GM12891 (cell line): Measurements from ENCODE around the gene STEEP1.

ENCODE experiments used
- DNase-seq: peaks from one replicate; pipeline ENCODE4 v3.0.0; 2011; ENCODE audit warnings: low spot score; ENCODE audit not compliant: insufficient read length
- FAIRE-seq: peaks from 2 replicates; lab custom pipeline; 2011; peaks lifted over from hg19 to GRCh38; lab: Jason Lieb, UNC
- PAX5 ChIP-seq: IDR thresholded peaks from 2 replicates; pipeline ENCODE4 v1.6.1; 2011; ENCODE audit warnings: low read length, moderate library complexity, mild to moderate bottlenecking; ENCODE audit not compliant: insufficient read depth, severe bottlenecking
- POLR2A ChIP-seq: IDR thresholded peaks from 2 replicates; pipeline ENCODE4 v1.6.1; 2011; ENCODE audit warnings: low read depth, low read length, control low read depth
- POLR2AphosphoS5 ChIP-seq: IDR thresholded peaks from 2 replicates; pipeline ENCODE4 v1.6.1; 2011; ENCODE audit warnings: low read depth, low read length, control low read depth
- POU2F2 ChIP-seq: IDR thresholded peaks from 2 replicates; pipeline ENCODE4 v1.6.1; 2011; ENCODE audit warnings: low read depth, mild to moderate bottlenecking, control low read depth, low read length, moderate library complexity
- SPI1 ChIP-seq: IDR thresholded peaks from 2 replicates; pipeline ENCODE4 v1.6.1; 2011; ENCODE audit warnings: low read depth, low read length, control low read depth
- TAF1 ChIP-seq: IDR thresholded peaks from 2 replicates; pipeline ENCODE4 v1.6.1; 2011; ENCODE audit warnings: low read depth, low read length, control low read depth

Gene STEEP1

GRCh38 chrX:119489212-119490074 is 75.8 kb downstream of the STEEP1 start:
- FAIRE-seq = no peak
- no peak for TF ChIP-seq PAX5
- no peak for TF ChIP-seq POLR2A
- TF ChIP-seq TAF1 = no peak
- no peak for DNase-seq

GRCh38 chrX:119488749-119489148 is 76.5 kb downstream of the STEEP1 start:
- DNase-seq (no peak), FAIRE-seq (no peak)
- TF ChIP-seq TAF1 (no peak), SPI1 (no peak), POU2F2 (no peak), POLR2AphosphoS5 (no peak), PAX5 (no peak), POLR2A (no peak)
